HG02610 (cell line): ENCODE measurements around the gene DENND2D.

Experiments
- ATAC-seq: cut with Tn5 transposase; IDR thresholded peaks from one replicate; pipeline ENCODE4 v1.9.1; 2021; ENCODE audit warnings: mild to moderate bottlenecking, moderate library complexity; ENCODE audit not compliant: unreplicated experiment

The DENND2D gene

GRCh38 chr1:111203681-111204200 is 3.3 kb upstream of the DENND2D start:
- peak; percentile 44 for ATAC-seq

GRCh38 chr1:111202707-111203623 is 2.5 kb upstream of the DENND2D start:
- no peak for ATAC-seq

DNA sequence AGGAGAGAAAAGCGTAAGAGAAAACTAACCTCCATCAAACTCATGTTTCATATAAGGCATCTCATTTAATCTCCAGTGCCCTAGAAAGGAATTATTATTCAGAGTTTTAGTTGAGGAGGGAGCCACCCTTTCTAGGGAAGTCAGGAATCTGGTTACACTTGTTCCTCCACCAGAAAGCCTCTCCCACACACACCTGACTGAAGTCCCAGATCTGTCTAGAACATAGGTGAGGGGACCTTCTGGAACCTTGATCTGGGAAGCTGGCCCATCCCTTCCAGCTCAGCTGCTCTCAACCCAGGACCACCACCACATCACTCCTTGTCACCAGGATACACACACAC is 1.9 kb upstream of the DENND2D start:
- ATAC-seq: no peak

- ATAC-seq: no peak
Measured at GRCh38 chr1:111201275-111202090, 1.0 kb upstream of the DENND2D start.

DNA sequence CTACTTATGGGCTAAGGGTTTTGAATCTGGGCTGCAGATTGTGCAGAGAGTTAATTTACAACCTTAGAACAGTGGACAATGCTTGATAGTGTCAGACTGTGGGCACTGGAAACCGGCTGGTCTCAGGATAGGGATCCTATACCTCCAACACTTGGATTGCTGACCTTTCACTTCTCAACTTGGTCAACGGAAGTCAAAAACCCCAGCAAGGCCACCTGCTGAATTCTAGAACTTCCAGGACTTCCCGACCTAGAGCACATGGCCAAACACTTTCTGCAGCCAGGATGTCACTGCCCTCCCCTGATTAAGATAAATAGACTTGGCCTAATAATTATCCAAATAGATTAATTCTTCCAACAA is 336 bp upstream of the DENND2D start:
- no peak for ATAC-seq

DNA sequence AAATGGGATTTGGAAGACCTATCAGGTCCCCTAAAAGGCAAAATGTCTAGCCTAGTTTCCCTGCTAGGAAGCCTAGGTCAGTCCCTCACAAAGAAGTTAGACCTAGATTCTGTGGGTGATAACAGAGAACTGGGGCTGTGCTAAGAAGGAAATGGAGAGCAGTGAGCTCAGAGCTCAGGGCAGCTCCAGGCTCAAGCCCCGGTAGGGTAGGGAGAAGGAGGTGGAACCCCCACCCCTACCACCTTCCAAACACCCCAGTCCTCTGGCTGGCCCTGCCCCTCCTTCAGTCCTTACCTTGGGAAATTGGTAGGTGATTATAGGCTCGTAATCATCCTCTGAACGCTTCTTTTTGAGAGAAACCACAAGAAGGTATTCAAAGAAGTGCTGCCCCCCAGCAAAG is 1.1 kb downstream of the DENND2D start:
- no peak for ATAC-seq

- no peak for ATAC-seq
Measured at GRCh38 chr1:111198836-111199235, 1.6 kb downstream of the DENND2D start.

DNA sequence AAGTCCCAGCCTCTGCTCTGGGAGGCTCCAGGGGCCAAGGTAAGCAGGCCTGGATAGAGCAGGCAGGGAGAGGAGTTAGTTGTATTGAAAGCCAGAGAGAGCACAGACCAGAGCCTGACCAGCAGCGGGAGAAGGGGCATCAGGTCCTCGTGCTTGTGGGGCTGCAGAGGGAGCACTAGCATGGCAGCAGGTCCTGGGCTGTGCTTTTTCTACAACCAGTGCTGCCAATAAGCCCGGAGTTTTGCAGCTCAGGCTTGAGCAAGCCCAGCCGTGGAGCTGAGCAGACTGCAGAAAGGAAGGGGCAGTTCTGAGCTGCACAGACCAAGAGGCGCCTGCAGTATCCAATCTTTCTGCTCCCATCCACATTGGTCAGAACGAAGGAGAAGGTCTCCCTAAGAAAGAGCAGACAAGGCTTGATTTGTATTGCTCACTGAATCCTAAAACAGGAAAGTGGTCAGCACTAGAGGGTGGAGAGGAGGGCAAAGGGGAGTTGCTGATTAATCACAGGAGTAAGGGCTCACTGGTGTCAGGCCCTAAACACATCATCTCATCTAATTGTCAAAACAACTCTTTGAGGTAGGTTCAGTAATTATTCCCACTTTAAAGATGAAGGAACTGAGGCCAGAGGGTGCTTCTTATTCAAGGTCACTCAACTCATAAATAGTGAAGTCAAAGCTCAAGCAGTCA is 2.7 kb downstream of the DENND2D start:
- no peak for ATAC-seq

- ATAC-seq: no peak
Measured at GRCh38 chr1:111196213-111196612, 4.2 kb downstream of the DENND2D start.

DNA sequence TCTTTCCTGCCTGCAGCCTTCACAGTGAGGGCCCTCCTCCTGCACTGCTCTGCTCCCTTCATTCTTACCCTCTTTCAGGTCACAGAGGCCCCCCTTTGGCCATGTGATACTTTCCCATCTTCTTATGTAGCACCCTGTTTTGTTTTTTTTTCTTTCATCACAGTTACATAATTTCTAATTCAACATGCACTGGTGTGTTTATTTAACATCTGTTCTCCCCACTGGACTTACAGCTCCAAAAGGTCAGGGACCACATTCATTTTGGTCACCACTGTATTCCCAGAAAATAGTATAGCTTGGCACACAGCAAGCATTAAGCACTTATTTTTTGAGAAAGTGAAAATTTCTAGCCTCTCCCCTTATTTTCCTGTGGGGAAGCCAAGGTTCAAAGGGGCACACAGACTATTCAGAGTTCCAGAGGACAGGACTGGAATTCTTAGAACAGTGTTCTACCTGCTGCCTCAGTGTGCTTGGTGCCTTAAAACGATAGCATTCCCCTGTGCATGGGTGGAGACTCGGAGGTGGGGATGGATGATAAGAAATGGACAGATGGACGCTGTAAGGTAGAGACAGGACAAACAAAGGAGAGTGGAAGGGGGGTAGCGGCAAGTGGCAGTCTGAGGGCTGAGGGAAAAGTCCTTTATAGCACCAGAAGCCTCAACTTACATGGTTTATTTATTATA is 5.3 kb downstream of the DENND2D start:
- ATAC-seq: no peak

- no peak for ATAC-seq
Measured at GRCh38 chr1:111193712-111194480, 6.5 kb downstream of the DENND2D start.

GRCh38 chr1:111192658-111193519 is 7.6 kb downstream of the DENND2D start:
- ATAC-seq: peak; percentile 61

GRCh38 chr1:111192074-111192473 is 8.4 kb downstream of the DENND2D start:
- ATAC-seq: no peak

DNA sequence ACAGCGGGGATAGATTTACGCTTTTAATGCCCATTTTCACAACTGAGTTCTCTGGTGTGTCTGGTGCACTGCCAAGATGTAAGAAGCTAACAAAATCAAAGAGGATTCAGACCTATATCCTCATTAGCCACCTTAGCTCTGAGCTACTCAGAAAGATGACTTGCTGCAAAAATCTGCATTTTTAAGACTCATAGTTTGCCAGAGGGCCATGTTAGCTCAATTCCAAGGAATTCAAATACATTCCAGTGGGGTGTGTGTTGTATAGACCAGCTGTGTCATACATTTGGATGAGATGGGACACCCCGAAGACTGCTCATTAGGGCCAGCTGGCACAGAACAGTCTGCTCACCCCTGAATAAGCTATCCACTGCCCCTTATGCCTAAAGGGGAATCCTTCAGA is 8.9 kb downstream of the DENND2D start:
- ATAC-seq: no peak

DNA sequence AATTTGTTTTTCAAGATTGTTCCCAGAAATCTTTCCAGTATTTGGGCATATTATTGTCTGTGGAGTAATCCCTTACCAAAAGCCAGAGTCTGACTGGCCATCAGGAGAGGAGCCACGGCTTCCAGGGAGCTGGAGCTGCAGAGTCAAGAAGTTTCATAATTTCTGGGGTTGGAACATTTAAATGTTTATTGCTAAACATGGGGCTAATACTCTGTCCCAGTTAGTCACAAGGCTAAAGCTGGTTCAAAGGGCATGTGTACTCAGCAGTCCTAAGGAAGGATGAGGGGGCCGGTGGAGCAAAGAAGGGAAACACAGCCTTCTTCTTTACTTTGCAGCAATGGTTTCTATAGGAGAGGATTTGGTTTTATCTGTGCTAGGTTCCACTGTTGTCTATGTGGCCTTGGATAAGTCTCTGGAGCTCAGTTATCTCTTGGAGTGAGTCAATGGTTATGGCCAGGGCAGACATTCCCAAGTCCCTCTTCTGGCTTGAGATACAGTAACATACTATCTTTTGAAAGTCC is 9.5 kb downstream of the DENND2D start:
- no peak for ATAC-seq

- no peak for ATAC-seq
Measured at GRCh38 chr1:111184663-111185062, 15.8 kb downstream of the DENND2D start.

- ATAC-seq: no peak
Measured at GRCh38 chr1:111183308-111184069, 17.0 kb downstream of the DENND2D start.

- ATAC-seq: no peak
Measured at GRCh38 chr1:111182052-111182451, 18.4 kb downstream of the DENND2D start.
